Measurements from ENCODE around the gene ZSCAN26. TPM values are rescaled to one million over a fixed set of nuclear protein-coding genes. Genes with fewer than 3 reads are reported as not detected.

ZSCAN26 gene
- total RNA-seq, 4 donors from 2014 or later = 8.3 to 20.7 (median 11.0) TPM

GRCh38 chr6:28239636-28240035, 27.3 kb upstream of the ZSCAN26 start:
- WGBS, 2 donors = 58 to 83% methylated on average over 1 of the region's 1 CpG
- H3K4me3 ChIP-seq (ENCODE audit: low read depth, poor library complexity, severe bottlenecking) = no peak overlapping the region
- intact Hi-C loops (cut with DNase I; ENCODE audit: low total_unique reads) = no loop called here
- TF ChIP-seq POLR2A (IDR thresholded peaks at IDR 0.05) = no peak
- TF ChIP-seq, protein P1, sequence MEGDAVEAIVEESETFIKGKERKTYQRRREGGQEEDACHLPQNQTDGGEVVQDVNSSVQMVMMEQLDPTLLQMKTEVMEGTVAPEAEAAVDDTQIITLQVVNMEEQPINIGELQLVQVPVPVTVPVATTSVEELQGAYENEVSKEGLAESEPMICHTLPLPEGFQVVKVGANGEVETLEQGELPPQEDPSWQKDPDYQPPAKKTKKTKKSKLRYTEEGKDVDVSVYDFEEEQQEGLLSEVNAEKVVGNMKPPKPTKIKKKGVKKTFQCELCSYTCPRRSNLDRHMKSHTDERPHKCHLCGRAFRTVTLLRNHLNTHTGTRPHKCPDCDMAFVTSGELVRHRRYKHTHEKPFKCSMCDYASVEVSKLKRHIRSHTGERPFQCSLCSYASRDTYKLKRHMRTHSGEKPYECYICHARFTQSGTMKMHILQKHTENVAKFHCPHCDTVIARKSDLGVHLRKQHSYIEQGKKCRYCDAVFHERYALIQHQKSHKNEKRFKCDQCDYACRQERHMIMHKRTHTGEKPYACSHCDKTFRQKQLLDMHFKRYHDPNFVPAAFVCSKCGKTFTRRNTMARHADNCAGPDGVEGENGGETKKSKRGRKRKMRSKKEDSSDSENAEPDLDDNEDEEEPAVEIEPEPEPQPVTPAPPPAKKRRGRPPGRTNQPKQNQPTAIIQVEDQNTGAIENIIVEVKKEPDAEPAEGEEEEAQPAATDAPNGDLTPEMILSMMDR (IDR thresholded peaks at IDR 0.05) = no peak
- DNase-seq (ENCODE audit: low spot score in 2 of 2) = no peak

DNA sequence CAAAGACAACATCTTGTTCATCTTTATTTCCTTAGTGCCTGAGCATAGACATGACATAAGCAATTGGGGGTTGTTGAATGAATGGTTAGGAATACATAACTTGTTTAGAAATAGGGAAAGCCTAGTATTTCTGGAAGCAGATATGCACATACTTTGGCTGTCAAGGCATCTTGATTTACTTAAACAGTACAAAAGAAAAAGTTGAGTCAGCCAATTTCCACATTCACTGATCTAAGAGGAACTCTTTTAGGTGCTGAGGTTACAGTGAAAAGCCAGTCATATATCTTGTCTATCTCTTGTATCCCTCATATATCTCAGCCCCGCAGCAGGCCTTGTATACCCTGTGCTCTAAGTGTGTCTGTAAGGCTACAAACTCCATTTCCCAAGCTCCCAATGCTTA, 26.5 kb upstream of the ZSCAN26 start:
- WGBS, 2 donors = 78 to 90% methylated on average over 1 of the region's 1 CpG
- intact Hi-C loops (cut with DNase I; ENCODE audit: low total_unique reads) = no loop called here
- H3K4me3 ChIP-seq (ENCODE audit: low read depth, poor library complexity, severe bottlenecking) = no peak overlapping the region
- no peak for TF ChIP-seq POLR2A (IDR thresholded peaks at IDR 0.05)
- TF ChIP-seq, protein P1 (IDR thresholded peaks at IDR 0.05) = no peak
- no peak for DNase-seq (ENCODE audit: low spot score in 2 of 2)

GRCh38 chr6:28243946-28244345, 23.0 kb upstream of the ZSCAN26 start:
- no peak overlapping the region for H3K4me3 ChIP-seq (ENCODE audit: low read depth, poor library complexity, severe bottlenecking)
- DNase-seq (ENCODE audit: low spot score in 2 of 2) = no peak
- 91 to 97% methylated on average over 3 of the region's 3 CpGs for WGBS, 2 donors
- TF ChIP-seq, protein P1 (IDR thresholded peaks at IDR 0.05) = no peak
- no peak for TF ChIP-seq POLR2A (IDR thresholded peaks at IDR 0.05)
- intact Hi-C loops (cut with DNase I; ENCODE audit: low total_unique reads) = no loop called here

DNA sequence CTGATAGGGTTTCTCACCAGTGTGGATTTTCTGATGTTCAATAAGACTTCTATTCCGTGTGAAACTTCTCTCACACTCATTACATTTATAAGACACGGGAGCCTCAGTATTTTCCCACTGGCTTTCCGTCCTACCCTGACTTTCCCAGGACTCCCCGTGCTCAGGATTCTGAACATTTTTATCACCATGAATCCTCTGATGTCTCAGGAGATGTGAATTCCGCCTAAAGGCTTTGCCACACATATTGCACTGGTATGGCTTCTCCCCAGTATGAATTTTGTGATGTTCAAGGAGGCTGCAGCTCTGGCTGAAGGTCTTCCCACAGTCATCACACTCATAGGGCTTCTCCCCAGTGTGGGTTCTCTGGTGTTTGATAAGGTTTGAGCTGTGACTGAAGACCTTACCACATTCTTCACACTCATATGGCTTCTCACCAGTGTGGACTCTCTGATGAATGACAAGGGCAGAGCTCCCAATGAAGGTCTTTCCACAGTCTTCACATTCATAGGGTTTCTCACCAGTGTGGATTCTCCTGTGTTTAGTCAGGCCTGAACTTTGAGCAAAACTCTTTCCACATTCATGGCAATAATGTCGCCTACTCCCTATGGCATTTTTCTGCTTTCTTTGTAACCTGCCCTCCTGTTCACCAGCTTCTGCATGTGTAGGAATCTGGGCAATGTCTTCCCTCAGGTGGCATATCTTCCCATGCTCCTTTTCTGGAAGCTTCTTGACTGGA, 21.6 kb upstream of the ZSCAN26 start:
- TF ChIP-seq POLR2A (IDR thresholded peaks at IDR 0.05) = no peak
- TF ChIP-seq, protein P1 (IDR thresholded peaks at IDR 0.05) = no peak
- H3K4me3 ChIP-seq (ENCODE audit: low read depth, poor library complexity, severe bottlenecking) = no peak overlapping the region
- intact Hi-C loops (cut with DNase I; ENCODE audit: low total_unique reads) = no loop called here
- 90 to 92% methylated on average over 6 of the region's 6 CpGs for WGBS, 2 donors
- DNase-seq (ENCODE audit: low spot score in 2 of 2) = no peak

- TF ChIP-seq, protein P1 (IDR thresholded peaks at IDR 0.05) = no peak
- TF ChIP-seq POLR2A (IDR thresholded peaks at IDR 0.05) = no peak
- no peak overlapping the region for H3K4me3 ChIP-seq (ENCODE audit: low read depth, poor library complexity, severe bottlenecking)
- intact Hi-C loops (cut with DNase I; ENCODE audit: low total_unique reads) = no loop called here
- DNase-seq (ENCODE audit: low spot score in 2 of 2) = no peak
- 61 to 78% methylated on average over 1 of the region's 1 CpG for WGBS, 2 donors
These were observed 18.0 kb upstream of the ZSCAN26 start for GRCh38 chr6:28248916-28249315.

GRCh38 chr6:28250747-28251146, 16.2 kb upstream of the ZSCAN26 start:
- WGBS, 2 donors = 74 to 78% methylated on average over 2 of the region's 2 CpGs
- DNase-seq (ENCODE audit: low spot score in 2 of 2) = no peak
- TF ChIP-seq, protein P1 (IDR thresholded peaks at IDR 0.05) = no peak
- no peak for TF ChIP-seq POLR2A (IDR thresholded peaks at IDR 0.05)
- intact Hi-C loops (cut with DNase I; ENCODE audit: low total_unique reads) = no loop called here
- no peak overlapping the region for H3K4me3 ChIP-seq (ENCODE audit: low read depth, poor library complexity, severe bottlenecking)

All from lower leg skin (tissue), 4 donors.